Erythroblast (primary cell): Measurements from ENCODE around the gene PDCD7.

Experiments
- GATA1 ChIP-seq: IDR thresholded peaks from 2 replicates; pipeline ENCODE4 v1.6.1; 2011; ENCODE audit warnings: low read depth, mild to moderate bottlenecking, control low read depth, low read length, moderate library complexity
- POLR2A ChIP-seq: IDR thresholded peaks from 2 replicates; pipeline ENCODE4 v1.6.1; 2011; ENCODE audit warnings: mild to moderate bottlenecking, low read length

DNA sequence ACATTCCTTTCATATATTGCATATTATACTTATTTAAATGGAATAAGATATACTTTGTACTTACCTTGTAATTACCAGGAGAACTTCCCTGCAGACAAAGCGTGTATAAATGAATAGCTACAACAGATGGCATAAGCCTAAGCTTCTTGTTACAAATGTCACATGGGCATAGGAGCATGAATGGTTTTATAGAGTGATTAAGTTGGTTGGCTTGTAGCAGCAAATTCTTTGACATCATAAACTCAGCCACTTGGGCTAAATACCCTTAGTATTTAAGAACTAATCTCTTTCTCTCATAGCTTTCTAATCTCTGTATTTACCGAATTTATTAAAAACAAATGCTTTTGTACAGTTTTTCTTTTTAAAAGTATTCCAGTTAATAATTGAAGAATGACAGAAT is 18.5 kb downstream of the PDCD7 start, which contains the start of gene UBAP1L:
- TF ChIP-seq POLR2A, result no peak
- TF ChIP-seq GATA1, result no peak
